Measurements from ENCODE around the gene TSPAN3.

GRCh38 chr15:76998663-76999285 is 72.1 kb downstream of the TSPAN3 start:
- TF ChIP-seq FOS (IDR thresholded peaks at IDR 0.05; ENCODE audit: borderline replicate concordance, insufficient read depth, low read length), result no peak
- TF ChIP-seq CTCF (IDR thresholded peaks at IDR 0.05; ENCODE audit: extremely low read depth in 1 of 2, insufficient read depth in 1 of 2, low read depth in 1 of 2, low read length in 2 of 2), result no peak
- no peak for TF ChIP-seq MAX (IDR thresholded peaks at IDR 0.05; ENCODE audit: insufficient read depth, insufficient read length)
- no peak for TF ChIP-seq POLR2A (IDR thresholded peaks at IDR 0.05; ENCODE audit: low read depth, low read length)
- no peak for TF ChIP-seq POLR2AphosphoS5 (IDR thresholded peaks at IDR 0.05; ENCODE audit: insufficient read depth, low read depth, low read length)
- no peak for TF ChIP-seq EZH2 (IDR thresholded peaks at IDR 0.05; ENCODE audit: borderline replicate concordance, low read depth, low read length, severe bottlenecking)
- no peak for TF ChIP-seq MYC (IDR thresholded peaks at IDR 0.05; ENCODE audit: low read depth, low read length)

All from endothelial cell of umbilical vein (primary cell).